Measurements from ENCODE around the gene AGR2.

DNA sequence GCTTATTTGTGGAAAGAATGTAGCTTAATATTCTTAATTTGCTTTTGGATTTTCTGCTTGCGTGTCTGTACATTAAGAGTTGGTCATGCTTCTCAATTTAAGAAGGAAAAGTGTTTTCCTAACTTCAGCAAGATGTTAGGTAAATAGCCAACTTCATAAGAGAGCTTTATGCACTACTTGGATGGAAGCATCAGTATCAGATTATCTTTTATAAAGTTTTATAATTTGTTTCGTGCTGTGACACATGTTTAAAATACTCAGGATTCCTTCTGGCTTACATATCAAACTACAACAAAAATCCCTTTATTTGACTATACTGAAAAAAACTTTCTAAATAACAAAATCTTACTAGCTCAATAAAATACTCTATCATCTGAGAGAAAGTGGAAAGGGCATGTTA, 34.8 kb upstream of the AGR2 start:
- TF ChIP-seq, protein P1, sequence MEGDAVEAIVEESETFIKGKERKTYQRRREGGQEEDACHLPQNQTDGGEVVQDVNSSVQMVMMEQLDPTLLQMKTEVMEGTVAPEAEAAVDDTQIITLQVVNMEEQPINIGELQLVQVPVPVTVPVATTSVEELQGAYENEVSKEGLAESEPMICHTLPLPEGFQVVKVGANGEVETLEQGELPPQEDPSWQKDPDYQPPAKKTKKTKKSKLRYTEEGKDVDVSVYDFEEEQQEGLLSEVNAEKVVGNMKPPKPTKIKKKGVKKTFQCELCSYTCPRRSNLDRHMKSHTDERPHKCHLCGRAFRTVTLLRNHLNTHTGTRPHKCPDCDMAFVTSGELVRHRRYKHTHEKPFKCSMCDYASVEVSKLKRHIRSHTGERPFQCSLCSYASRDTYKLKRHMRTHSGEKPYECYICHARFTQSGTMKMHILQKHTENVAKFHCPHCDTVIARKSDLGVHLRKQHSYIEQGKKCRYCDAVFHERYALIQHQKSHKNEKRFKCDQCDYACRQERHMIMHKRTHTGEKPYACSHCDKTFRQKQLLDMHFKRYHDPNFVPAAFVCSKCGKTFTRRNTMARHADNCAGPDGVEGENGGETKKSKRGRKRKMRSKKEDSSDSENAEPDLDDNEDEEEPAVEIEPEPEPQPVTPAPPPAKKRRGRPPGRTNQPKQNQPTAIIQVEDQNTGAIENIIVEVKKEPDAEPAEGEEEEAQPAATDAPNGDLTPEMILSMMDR (IDR thresholded peaks at IDR 0.05 in 8 of 11, conservative IDR thresholded peaks at IDR 0.05 in 3 of 11), result no peak
- no peak for TF ChIP-seq POLR2A (IDR thresholded peaks at IDR 0.05)

All from spleen (tissue), 7 donors.